D721Med (cell line): ENCODE measurements around the gene KLHL1.
A peak's percentile ranks its signal among the peaks of the same experiment; 100 is the strongest.

Experiments
- DNase-seq: peaks from one replicate; pipeline ENCODE4 v3.0.0; 2011; ENCODE audit warnings: low spot score; ENCODE audit not compliant: insufficient read length
- FAIRE-seq: peaks from 2 replicates; lab custom pipeline; 2011; peaks lifted over from hg19 to GRCh38; lab: Jason Lieb, UNC
- CTCF ChIP-seq: IDR thresholded peaks from 2 replicates; pipeline ENCODE4 v1.5.1; 2012; ENCODE audit warnings: mild to moderate bottlenecking, control low read depth; ENCODE audit not compliant: insufficient read depth; ENCODE audit errors: missing control alignments

The KLHL1 gene

GRCh38 chr13:69959046-69959445 is 149.2 kb downstream of the KLHL1 start:
- no peak for DNase-seq
- no peak for FAIRE-seq
- TF ChIP-seq CTCF, result no peak

- DNase-seq, result no peak
- FAIRE-seq, result no peak
- no peak for TF ChIP-seq CTCF
These were observed 151.4 kb downstream of the KLHL1 start for GRCh38 chr13:69956839-69957238.

GRCh38 chr13:69956349-69956748 is 151.9 kb downstream of the KLHL1 start:
- no peak for DNase-seq
- FAIRE-seq, result peak; percentile 11
- TF ChIP-seq CTCF, result no peak

- DNase-seq (no peak), FAIRE-seq (no peak)
- no peak for TF ChIP-seq CTCF
These were observed 153.0 kb downstream of the KLHL1 start for GRCh38 chr13:69955271-69955670.

GRCh38 chr13:69951412-69951811 is 156.8 kb downstream of the KLHL1 start:
- DNase-seq (no peak), FAIRE-seq (no peak)
- TF ChIP-seq CTCF, result no peak

GRCh38 chr13:69950160-69950559 is 158.1 kb downstream of the KLHL1 start:
- no peak for DNase-seq
- TF ChIP-seq CTCF, result no peak
- no peak for FAIRE-seq

- FAIRE-seq (no peak), DNase-seq (no peak)
- no peak for TF ChIP-seq CTCF
These were observed 160.2 kb downstream of the KLHL1 start for GRCh38 chr13:69948016-69948415.
